ENCODE measurements around the gene PTPRM. TPM values are rescaled to one million over a fixed set of nuclear protein-coding genes. Genes with fewer than 3 reads are reported as not detected.

The PTPRM gene
- total and polyA plus RNA-seq, 7 donors = 3.9 to 151 (median 62.8) TPM

DNA sequence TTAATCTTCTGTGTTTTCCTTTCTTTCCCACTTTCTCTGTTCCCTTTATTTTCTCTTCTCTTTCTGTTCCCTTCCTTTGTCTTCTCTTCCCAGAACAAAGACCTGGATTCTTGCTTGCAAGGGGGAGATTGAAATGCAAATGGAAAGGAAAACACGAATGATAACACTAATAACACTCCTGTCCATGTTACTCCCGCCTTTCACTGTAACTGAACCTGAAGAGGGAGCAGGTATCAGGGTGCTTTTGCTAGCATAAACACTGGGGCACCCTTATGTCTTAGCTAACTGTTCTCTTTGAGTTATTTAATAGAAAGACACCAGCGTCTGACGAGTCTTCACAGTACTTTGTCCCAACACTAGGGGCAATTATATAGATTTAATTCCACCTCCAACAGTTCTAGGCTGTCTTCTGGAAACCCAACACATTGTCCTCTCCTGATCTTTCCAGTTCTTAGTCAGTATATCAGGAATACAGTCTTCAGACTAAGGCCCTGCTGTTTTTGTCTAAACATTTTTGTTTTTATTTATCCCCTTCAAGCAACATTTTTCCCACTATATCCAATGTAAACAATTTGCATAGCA lies 99.2 kb downstream of the PTPRM start:
- Histone ChIP-seq H3K36me3 (no peaks in the 10 kb centered on the region), H3K4me3 (no peak overlapping the region), H3K4me1 (peaks cover 0 to 4% (median 0%) of the 10 kb centered on the region in 4 donors), H3K27ac (no peak overlapping the region), H3K27me3 (no peaks in the 10 kb centered on the region), H3K9me3 (no peaks in the 10 kb centered on the region)
- 72 to 79% methylated on average over 4 of the region's 4 CpGs for WGBS, 2 donors
- TF ChIP-seq EP300 (IDR thresholded peaks at IDR 0.05) = no peak
- no peak for TF ChIP-seq POLR2AphosphoS5 (IDR thresholded peaks at IDR 0.05)
- TF ChIP-seq, protein P1, sequence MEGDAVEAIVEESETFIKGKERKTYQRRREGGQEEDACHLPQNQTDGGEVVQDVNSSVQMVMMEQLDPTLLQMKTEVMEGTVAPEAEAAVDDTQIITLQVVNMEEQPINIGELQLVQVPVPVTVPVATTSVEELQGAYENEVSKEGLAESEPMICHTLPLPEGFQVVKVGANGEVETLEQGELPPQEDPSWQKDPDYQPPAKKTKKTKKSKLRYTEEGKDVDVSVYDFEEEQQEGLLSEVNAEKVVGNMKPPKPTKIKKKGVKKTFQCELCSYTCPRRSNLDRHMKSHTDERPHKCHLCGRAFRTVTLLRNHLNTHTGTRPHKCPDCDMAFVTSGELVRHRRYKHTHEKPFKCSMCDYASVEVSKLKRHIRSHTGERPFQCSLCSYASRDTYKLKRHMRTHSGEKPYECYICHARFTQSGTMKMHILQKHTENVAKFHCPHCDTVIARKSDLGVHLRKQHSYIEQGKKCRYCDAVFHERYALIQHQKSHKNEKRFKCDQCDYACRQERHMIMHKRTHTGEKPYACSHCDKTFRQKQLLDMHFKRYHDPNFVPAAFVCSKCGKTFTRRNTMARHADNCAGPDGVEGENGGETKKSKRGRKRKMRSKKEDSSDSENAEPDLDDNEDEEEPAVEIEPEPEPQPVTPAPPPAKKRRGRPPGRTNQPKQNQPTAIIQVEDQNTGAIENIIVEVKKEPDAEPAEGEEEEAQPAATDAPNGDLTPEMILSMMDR (IDR thresholded peaks at IDR 0.05) = no peak
- no peak for TF ChIP-seq POLR2A (IDR thresholded peaks at IDR 0.05)
- intact Hi-C loops (cut with DNase I) = no loop called here
- DNase-seq = no peak

- WGBS, 2 donors = 84 to 92% methylated on average over 3 of the region's 3 CpGs
- TF ChIP-seq POLR2AphosphoS5 (IDR thresholded peaks at IDR 0.05) (no peak), EP300 (IDR thresholded peaks at IDR 0.05) (no peak), POLR2A (IDR thresholded peaks at IDR 0.05) (no peak)
- TF ChIP-seq, protein P1 (IDR thresholded peaks at IDR 0.05) = no peak
Measured at GRCh38 chr18:7668392-7668791, 101.3 kb downstream of the PTPRM start.

GRCh38 chr18:7669361-7669760 lies 102.2 kb downstream of the PTPRM start:
- Histone ChIP-seq H3K27ac (no peak overlapping the region), H3K27me3 (no peaks in the 10 kb centered on the region), H3K4me3 (no peak overlapping the region), H3K36me3 (no peaks in the 10 kb centered on the region), H3K9me3 (no peaks in the 10 kb centered on the region), H3K4me1 (peaks cover 0 to 9% (median 0%) of the 10 kb centered on the region in 4 donors)
- DNase-seq = no peak
- TF ChIP-seq POLR2AphosphoS5 (IDR thresholded peaks at IDR 0.05) (no peak), POLR2A (IDR thresholded peaks at IDR 0.05) (no peak), EP300 (IDR thresholded peaks at IDR 0.05) (no peak)
- TF ChIP-seq, protein P1 (IDR thresholded peaks at IDR 0.05) = no peak
- intact Hi-C loops (cut with DNase I) = no loop called here
- 82 to 89% methylated on average over 3 of the region's 3 CpGs for WGBS, 2 donors

More at GRCh38 chr18:7668392-7668791, 101.3 kb downstream of the PTPRM start:
- H3K4me1 ChIP-seq = peaks cover 0 to 9% (median 0%) of the 10 kb centered on the region in 4 donors
- intact Hi-C loops (cut with DNase I) = no loop called here
- H3K36me3 ChIP-seq = no peaks in the 10 kb centered on the region
- DNase-seq = no peak
- H3K4me3 ChIP-seq = no peak overlapping the region
- H3K27me3 ChIP-seq = no peaks in the 10 kb centered on the region
- H3K27ac ChIP-seq = no peak overlapping the region
- no peaks in the 10 kb centered on the region for H3K9me3 ChIP-seq

GRCh38 chr18:7671105-7671504 lies 104.0 kb downstream of the PTPRM start:
- no peak for DNase-seq
- Histone ChIP-seq H3K36me3 (no peaks in the 10 kb centered on the region), H3K9me3 (no peaks in the 10 kb centered on the region), H3K4me1 (peaks cover 0 to 9% (median 0%) of the 10 kb centered on the region in 4 donors), H3K27me3 (no peaks in the 10 kb centered on the region), H3K4me3 (no peak overlapping the region), H3K27ac (no peak overlapping the region)
- WGBS, 2 donors = 62 to 76% methylated on average over 2 of the region's 2 CpGs
- TF ChIP-seq EP300 (IDR thresholded peaks at IDR 0.05) (no peak), POLR2A (IDR thresholded peaks at IDR 0.05) (no peak), POLR2AphosphoS5 (IDR thresholded peaks at IDR 0.05) (no peak)
- TF ChIP-seq, protein P1 (IDR thresholded peaks at IDR 0.05) = no peak
- intact Hi-C loops (cut with DNase I) = no loop called here

Measured in sigmoid colon (tissue), 7 donors.